ENCODE data around the gene STARD3.

STARD3 gene

GRCh38 chr17:39640591-39641031, 3.7 kb downstream of the STARD3 start:
- Histone ChIP-seq H3K9me2 (replicated peaks; ENCODE audit: low read depth, low read length) (no peaks in the 10 kb centered on the region), H3K79me2 (ENCODE audit: insufficient read depth, low read length) (peaks cover 84% of the 10 kb centered on the region), H4K20me1 (ENCODE audit: insufficient read depth, low read length, poor library complexity, severe bottlenecking) (peaks cover 30% of the 10 kb centered on the region), H3K4me3 (ENCODE audit: low read length, poor library complexity, severe bottlenecking) (no peak overlapping the region), H3K9ac (ENCODE audit: low read depth, low read length, poor library complexity, severe bottlenecking) (peak overlapping the region; percentile 85), H3K36me3 (ENCODE audit: insufficient read depth, low read length) (no peaks in the 10 kb centered on the region), H3F3A (ENCODE audit: low read depth) (no peaks in the 10 kb centered on the region), H3K4me2 (ENCODE audit: low read depth, low read length, poor library complexity, severe bottlenecking) (peak overlapping the region; percentile 95), H3K27me3 (ENCODE audit: insufficient read depth, low read length, poor library complexity, severe bottlenecking) (no peaks in the 10 kb centered on the region), H3K9me3 (ENCODE audit: insufficient read depth, low read depth, low read length) (no peaks in the 10 kb centered on the region), H2AFZ (ENCODE audit: low read length) (no peak overlapping the region), H3K4me1 (ENCODE audit: insufficient read depth, low read length, poor library complexity, severe bottlenecking) (peaks cover 62% of the 10 kb centered on the region)
- TF ChIP-seq EZH2phosphoT487 (IDR thresholded peaks at IDR 0.05; ENCODE audit: borderline replicate concordance) (no peak), CTCF (conservative IDR thresholded peaks at IDR 0.05; ENCODE audit: low read length) (no peak)

GRCh38 chr17:39641097-39641496, 4.2 kb downstream of the STARD3 start:
- Histone ChIP-seq H3K27me3 (ENCODE audit: insufficient read depth, low read length, poor library complexity, severe bottlenecking) (no peaks in the 10 kb centered on the region), H3K9ac (ENCODE audit: low read depth, low read length, poor library complexity, severe bottlenecking) (peak overlapping the region; percentile 45), H2AFZ (ENCODE audit: low read length) (no peak overlapping the region), H3K4me2 (ENCODE audit: low read depth, low read length, poor library complexity, severe bottlenecking) (peak overlapping the region; percentile 95), H4K20me1 (ENCODE audit: insufficient read depth, low read length, poor library complexity, severe bottlenecking) (peaks cover 30% of the 10 kb centered on the region), H3K9me2 (replicated peaks; ENCODE audit: low read depth, low read length) (no peaks in the 10 kb centered on the region), H3F3A (ENCODE audit: low read depth) (no peaks in the 10 kb centered on the region), H3K36me3 (ENCODE audit: insufficient read depth, low read length) (no peaks in the 10 kb centered on the region), H3K79me2 (ENCODE audit: insufficient read depth, low read length) (peaks cover 85% of the 10 kb centered on the region), H3K9me3 (ENCODE audit: insufficient read depth, low read depth, low read length) (no peaks in the 10 kb centered on the region), H3K4me3 (ENCODE audit: low read length, poor library complexity, severe bottlenecking) (no peak overlapping the region), H3K4me1 (ENCODE audit: insufficient read depth, low read length, poor library complexity, severe bottlenecking) (peaks cover 57% of the 10 kb centered on the region)
- TF ChIP-seq EZH2phosphoT487 (IDR thresholded peaks at IDR 0.05; ENCODE audit: borderline replicate concordance) (no peak), CTCF (conservative IDR thresholded peaks at IDR 0.05; ENCODE audit: low read length) (no peak)

- Histone ChIP-seq H3K27me3 (ENCODE audit: insufficient read depth, low read length, poor library complexity, severe bottlenecking) (no peaks in the 10 kb centered on the region), H3K9me3 (ENCODE audit: insufficient read depth, low read depth, low read length) (no peaks in the 10 kb centered on the region), H3K36me3 (ENCODE audit: insufficient read depth, low read length) (no peaks in the 10 kb centered on the region), H2AFZ (ENCODE audit: low read length) (no peak overlapping the region), H3K9me2 (replicated peaks; ENCODE audit: low read depth, low read length) (no peaks in the 10 kb centered on the region), H3K4me2 (ENCODE audit: low read depth, low read length, poor library complexity, severe bottlenecking) (peak overlapping the region; percentile 95), H3K79me2 (ENCODE audit: insufficient read depth, low read length) (peaks cover 91% of the 10 kb centered on the region), H3K9ac (ENCODE audit: low read depth, low read length, poor library complexity, severe bottlenecking) (no peak overlapping the region), H3K4me3 (ENCODE audit: low read length, poor library complexity, severe bottlenecking) (no peak overlapping the region), H4K20me1 (ENCODE audit: insufficient read depth, low read length, poor library complexity, severe bottlenecking) (peaks cover 30% of the 10 kb centered on the region), H3K4me1 (ENCODE audit: insufficient read depth, low read length, poor library complexity, severe bottlenecking) (peaks cover 50% of the 10 kb centered on the region), H3F3A (ENCODE audit: low read depth) (no peaks in the 10 kb centered on the region)
- TF ChIP-seq CTCF (conservative IDR thresholded peaks at IDR 0.05; ENCODE audit: low read length) (no peak), EZH2phosphoT487 (IDR thresholded peaks at IDR 0.05; ENCODE audit: borderline replicate concordance) (no peak)
Measured at GRCh38 chr17:39641883-39642282, 4.9 kb downstream of the STARD3 start.
